Astrocyte of the cerebellum (primary cell): ENCODE data around the gene EPS8L2.
A peak's percentile ranks its signal among the peaks of the same experiment; 100 is the strongest.

Experiments
- DNase-seq: peaks from one replicate; pipeline ENCODE4 v3.0.0-alpha.2; 2011; ENCODE audit warnings: low read depth
- H3K4me3 ChIP-seq: 2 replicates; pipeline ENCODE4 v1.5.1; 2011; ENCODE audit warnings: mild to moderate bottlenecking, low read depth, low read length, moderate library complexity
- in situ Hi-C: cut with HindIII; loops from 2 replicates; pipeline ENCODE4 v1.10.0; 2017; ENCODE audit warnings: low sequenced_read_pairs
- TF ChIP-seq, protein P1 (sequence below): IDR thresholded peaks from 2 replicates; pipeline ENCODE4 v1.5.1; 2012; ENCODE audit warnings: low read length, low read depth, moderate library complexity, mild to moderate bottlenecking; ENCODE audit errors: missing control alignments

EPS8L2 gene

GRCh38 chr11:705646-706438 is at the start of gene EPS8L2:
TSS of gene EPS8L2 (plus strand) at chr11:706231. CDS start at chr11:709408, 3,177 bp downstream.
- H3K4me3 ChIP-seq = peak within 1 kb of the TSS; percentile 63
- DNase-seq = no peak

GRCh38 chr11:656426-656825 is 49.6 kb upstream of the EPS8L2 start:
- TF ChIP-seq, protein P1, sequence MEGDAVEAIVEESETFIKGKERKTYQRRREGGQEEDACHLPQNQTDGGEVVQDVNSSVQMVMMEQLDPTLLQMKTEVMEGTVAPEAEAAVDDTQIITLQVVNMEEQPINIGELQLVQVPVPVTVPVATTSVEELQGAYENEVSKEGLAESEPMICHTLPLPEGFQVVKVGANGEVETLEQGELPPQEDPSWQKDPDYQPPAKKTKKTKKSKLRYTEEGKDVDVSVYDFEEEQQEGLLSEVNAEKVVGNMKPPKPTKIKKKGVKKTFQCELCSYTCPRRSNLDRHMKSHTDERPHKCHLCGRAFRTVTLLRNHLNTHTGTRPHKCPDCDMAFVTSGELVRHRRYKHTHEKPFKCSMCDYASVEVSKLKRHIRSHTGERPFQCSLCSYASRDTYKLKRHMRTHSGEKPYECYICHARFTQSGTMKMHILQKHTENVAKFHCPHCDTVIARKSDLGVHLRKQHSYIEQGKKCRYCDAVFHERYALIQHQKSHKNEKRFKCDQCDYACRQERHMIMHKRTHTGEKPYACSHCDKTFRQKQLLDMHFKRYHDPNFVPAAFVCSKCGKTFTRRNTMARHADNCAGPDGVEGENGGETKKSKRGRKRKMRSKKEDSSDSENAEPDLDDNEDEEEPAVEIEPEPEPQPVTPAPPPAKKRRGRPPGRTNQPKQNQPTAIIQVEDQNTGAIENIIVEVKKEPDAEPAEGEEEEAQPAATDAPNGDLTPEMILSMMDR = no peak
- H3K4me3 ChIP-seq = no peak overlapping the region
- no peak for DNase-seq
- in situ Hi-C loops = loop anchor here (25.0 kb wide), 1 partner anchor 106 kb away; no protein-coding TSS in a partner anchor

More at GRCh38 chr11:705646-706438, at the start of gene EPS8L2:
- TF ChIP-seq, protein P1 = no peak
- in situ Hi-C loops = no loop called here

- in situ Hi-C loops = loop anchor here (25.0 kb wide), 1 partner anchor 105 kb away; no protein-coding TSS in a partner anchor
- H3K4me3 ChIP-seq = no peak overlapping the region
- no peak for DNase-seq
- TF ChIP-seq, protein P1 = no peak
Observed at GRCh38 chr11:656866-657265, 49.2 kb upstream of the EPS8L2 start.

- DNase-seq = no peak
- in situ Hi-C loops = loop anchor here (25.0 kb wide), 1 partner anchor 105 kb away; no protein-coding TSS in a partner anchor
- TF ChIP-seq, protein P1 = no peak
- no peak overlapping the region for H3K4me3 ChIP-seq
Observed at GRCh38 chr11:657691-658126, 48.3 kb upstream of the EPS8L2 start.

DNA sequence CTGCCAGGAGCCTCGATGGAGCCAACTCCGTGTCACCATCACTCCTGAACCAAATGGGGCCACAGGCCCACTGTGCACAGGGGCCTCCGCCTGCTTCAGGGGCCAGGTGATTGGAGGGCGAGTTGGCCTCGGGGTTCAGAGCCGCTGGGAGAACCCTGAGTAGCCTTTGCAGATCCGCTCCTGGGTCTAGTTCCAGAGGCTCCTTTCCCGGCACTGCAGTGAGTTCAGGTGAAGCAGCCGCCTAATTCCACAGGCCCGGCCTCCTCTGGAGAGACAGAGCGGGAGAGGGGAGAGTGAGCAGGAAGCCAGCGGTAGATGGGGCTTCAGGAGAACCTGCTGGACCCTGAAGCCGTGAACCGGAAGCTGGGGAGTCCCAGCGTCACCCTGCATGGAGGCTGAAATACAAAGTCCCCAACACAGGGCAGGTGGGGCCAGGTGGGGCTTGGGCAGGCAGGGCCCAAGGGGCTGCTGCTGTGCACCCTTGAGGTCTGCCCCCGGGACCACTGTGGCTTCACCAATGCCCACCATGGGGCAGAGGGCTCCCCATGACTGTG is 46.4 kb upstream of the EPS8L2 start:
- TF ChIP-seq, protein P1 = no peak
- DNase-seq = no peak
- no peak overlapping the region for H3K4me3 ChIP-seq
- in situ Hi-C loops = loop anchor here (25.0 kb wide), 1 partner anchor 103 kb away; no protein-coding TSS in a partner anchor

DNA sequence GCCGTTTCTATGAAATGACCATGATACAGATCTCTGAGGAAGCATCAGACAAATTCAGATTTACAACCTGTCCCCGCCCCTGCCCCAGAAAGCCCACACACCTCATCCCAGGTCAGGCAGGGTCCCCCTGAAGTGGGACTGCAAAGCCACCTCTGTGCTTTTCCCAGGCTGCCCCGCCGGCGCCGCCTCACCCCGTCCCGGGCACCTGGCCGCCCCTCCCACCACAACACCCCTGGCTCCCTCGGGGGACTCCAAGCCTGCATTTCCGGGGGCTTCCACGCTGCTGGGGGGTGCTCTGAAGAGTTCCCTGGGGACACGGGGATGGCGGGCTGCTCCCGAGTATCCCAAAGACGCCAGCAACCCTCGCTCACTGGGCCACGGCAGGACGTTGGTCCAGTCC is 45.8 kb upstream of the EPS8L2 start:
- TF ChIP-seq, protein P1 = no peak
- no peak for DNase-seq
- in situ Hi-C loops = loop anchor here (25.0 kb wide), 1 partner anchor 102 kb away; no protein-coding TSS in a partner anchor
- no peak overlapping the region for H3K4me3 ChIP-seq
